GM12878 (cell line): ENCODE measurements around the gene HIPK4. TPM values are rescaled to one million over a fixed set of nuclear protein-coding genes. Genes with fewer than 3 reads are reported as not detected.
A peak's percentile ranks its signal among the peaks of the same experiment; 100 is the strongest.

ENCODE experiments used
- CBFB ChIP-seq: IDR thresholded peaks from 2 replicates; pipeline ENCODE4 v1.6.1; 2016; ENCODE audit warnings: antibody characterized with exemption, low read depth
- CEBPZ ChIP-seq: fragments of 150-350 bp; IDR thresholded peaks from 2 replicates; pipeline ENCODE4 v1.6.1; 2016; ENCODE audit warnings: low read depth, low read length
- FOXM1 ChIP-seq: IDR thresholded peaks from 2 replicates; pipeline ENCODE4 v1.6.1; 2012; ENCODE audit warnings: low read depth, mild to moderate bottlenecking, inconsistent platforms, low read length, moderate library complexity
- HDGF ChIP-seq: fragments of 450-650 bp; IDR thresholded peaks from 2 replicates; pipeline ENCODE4 v1.6.1; 2016; ENCODE audit warnings: antibody characterized with exemption
- IKZF1 ChIP-seq: fragments of 450-650 bp; conservative IDR thresholded peaks from 2 replicates; pipeline ENCODE4 v1.6.1; 2017; ENCODE audit warnings: antibody characterized with exemption, mild to moderate bottlenecking
- MEF2B ChIP-seq: fragments of 450-650 bp; IDR thresholded peaks from 2 replicates; pipeline ENCODE4 v1.6.1; 2018; ENCODE audit warnings: mild to moderate bottlenecking, moderate library complexity; ENCODE audit not compliant: partially characterized antibody, poor library complexity, severe bottlenecking
- POLR2A ChIP-seq: IDR thresholded peaks from 2 replicates; pipeline ENCODE4 v1.6.1; 2011; ENCODE audit warnings: low read depth, mild to moderate bottlenecking, low read length
- SMAD5 ChIP-seq: IDR thresholded peaks from 2 replicates; pipeline ENCODE4 v1.6.1; 2016; ENCODE audit warnings: antibody characterized with exemption, low read depth
- SUZ12 ChIP-seq: fragments of 200-600 bp; sonication (generic); IDR thresholded peaks from one replicate; pipeline ENCODE4 v1.6.1; 2018; ENCODE audit warnings: antibody characterized with exemption, mild to moderate bottlenecking; ENCODE audit not compliant: unreplicated experiment
- ZBED1 ChIP-seq: IDR thresholded peaks from 2 replicates; pipeline ENCODE4 v1.6.1; 2016; ENCODE audit warnings: borderline replicate concordance
- ZNF592 ChIP-seq: fragments of 450-650 bp; IDR thresholded peaks from 2 replicates; pipeline ENCODE4 v1.6.1; 2017; ENCODE audit warnings: mild to moderate bottlenecking, moderate library complexity
- polyA plus RNA-seq, 11 experiments: library from polyadenylated mRNA; depleted of rRNA in 4 of 11; unstranded in 6 of 11; stranded (reverse) in 5 of 11; fragments of >200 nt; fragmentation: Nextera tagmentation in 4 of 11; fragmentation: Illumina TruSeq in 1 of 11; extraction: Ambion mirVana in 4 of 11; extraction: Trizol in 1 of 11; gene quantifications; 1 replicate in 1 of 11; 2 replicates in 10 of 11; pipeline versions ENCODE4 v1.2.1 to v1.2.3, GENCODE V29; 2011 to 2016; ENCODE audit warnings: inconsistent platforms in 2 of 11, missing spikeins in 2 of 11, low read depth in 1 of 11
- total RNA-seq, 4 experiments: library from RNA; depleted of rRNA in 3 of 4; stranded (reverse); fragments of >200 nt in 3 of 4; fragmentation: Illumina TruSeq in 1 of 4; extraction: Trizol in 1 of 4; gene quantifications; 2 replicates each; pipeline versions ENCODE4 v1.2.1 to v1.2.3, GENCODE V29; 2013 to 2021

HIPK4 gene
- total and polyA plus RNA-seq, 10 of the 15 experiments (the other 5 are each of a cell fraction or from before 2014, with no cell fraction given): 0.07 to 0.13 (median 0.08) TPM; not detected in 7

- TF ChIP-seq ZNF592: no peak
- no peak for TF ChIP-seq FOXM1
- TF ChIP-seq SUZ12: no peak
- TF ChIP-seq POLR2A: no peak
- no peak for TF ChIP-seq SMAD5
- no peak for TF ChIP-seq CBFB
- no peak for TF ChIP-seq ZBED1
- no peak for TF ChIP-seq HDGF
- 0 out of 2 replicates have a peak, but pooled peaks have one; percentile 26 for TF ChIP-seq IKZF1
- TF ChIP-seq CEBPZ: no peak
- no peak for TF ChIP-seq MEF2B
Measured at GRCh38 chr19:40392894-40393517, 3.0 kb upstream of the HIPK4 start (continued).
